SK-N-SH treated with all-trans-retinoic acid at 6 μM for 48 hours (cell line): ENCODE results near the gene PEX7.

Experiments
- ARNTL ChIP-seq: fragments of 450-650 bp; formaldehyde crosslinking; IDR thresholded peaks from 2 replicates; pipeline ENCODE4 v1.5.0; 2020; ENCODE audit warnings: low read depth, mild to moderate bottlenecking, moderate library complexity, borderline replicate concordance
- CSDC2 ChIP-seq: fragments of 250-450 bp; sonication (Bioruptor Pico); IDR thresholded peaks from 2 replicates; pipeline ENCODE4 v1.5.0; 2020; ENCODE audit warnings: mild to moderate bottlenecking, moderate library complexity
- ESRRG ChIP-seq: fragments of 250-450 bp; sonication (Bioruptor Pico); IDR thresholded peaks from 2 replicates; pipeline ENCODE4 v1.6.1; 2021; ENCODE audit warnings: mild to moderate bottlenecking
- GLIS3 ChIP-seq: fragments of 250-450 bp; sonication (Bioruptor Pico); IDR thresholded peaks from 2 replicates; pipeline ENCODE4 v1.5.0; 2020; ENCODE audit warnings: mild to moderate bottlenecking, moderate library complexity
- POU6F1 ChIP-seq: fragments of 250-450 bp; sonication (Bioruptor Pico); IDR thresholded peaks from 2 replicates; pipeline ENCODE4 v1.8.0; 2021; ENCODE audit warnings: low read depth, mild to moderate bottlenecking, moderate library complexity, borderline replicate concordance
- RARB ChIP-seq: fragments of 250-450 bp; sonication (Bioruptor Pico); IDR thresholded peaks from 2 replicates; pipeline ENCODE4 v1.8.0; 2021; ENCODE audit warnings: mild to moderate bottlenecking, moderate library complexity
- TCF4 ChIP-seq: fragments of 250-450 bp; sonication (Bioruptor Pico); IDR thresholded peaks from 2 replicates; pipeline ENCODE4 v1.8.0; 2021; ENCODE audit warnings: mild to moderate bottlenecking, moderate library complexity, borderline replicate concordance
- ZC3H10 ChIP-seq: fragments of 250-450 bp; sonication (Bioruptor Pico); IDR thresholded peaks from 2 replicates; pipeline ENCODE4 v1.5.1; 2021; ENCODE audit warnings: mild to moderate bottlenecking, moderate library complexity
- ZFP3 ChIP-seq: fragments of 250-450 bp; sonication (Bioruptor Pico); IDR thresholded peaks from 2 replicates; pipeline ENCODE4 v1.5.0; 2020; ENCODE audit warnings: mild to moderate bottlenecking, moderate library complexity
- ZFP30 ChIP-seq: fragments of 450-650 bp; formaldehyde crosslinking; IDR thresholded peaks from 2 replicates; pipeline ENCODE4 v1.5.0; 2022; ENCODE audit warnings: mild to moderate bottlenecking, moderate library complexity
- ZNF565 ChIP-seq: fragments of 450-650 bp; formaldehyde crosslinking; conservative IDR thresholded peaks from 2 replicates; pipeline ENCODE4 v1.5.0; 2020; ENCODE audit warnings: low read depth, mild to moderate bottlenecking, moderate library complexity
- ZNF70 ChIP-seq: fragments of 450-650 bp; formaldehyde crosslinking; IDR thresholded peaks from 2 replicates; pipeline ENCODE4 v1.5.0; 2020; ENCODE audit warnings: mild to moderate bottlenecking, moderate library complexity
- TF ChIP-seq, protein P1 (sequence below): fragments of 250-450 bp; sonication (Bioruptor Pico); IDR thresholded peaks from 2 replicates; pipeline ENCODE4 v1.8.0; 2020; ENCODE audit warnings: mild to moderate bottlenecking, moderate library complexity, borderline replicate concordance
- TF ChIP-seq, protein P2 (sequence below): fragments of 250-450 bp; sonication (Bioruptor Pico); IDR thresholded peaks from 2 replicates; pipeline ENCODE4 v1.5.1; 2020; ENCODE audit warnings: low read depth, mild to moderate bottlenecking, moderate library complexity

DNA sequence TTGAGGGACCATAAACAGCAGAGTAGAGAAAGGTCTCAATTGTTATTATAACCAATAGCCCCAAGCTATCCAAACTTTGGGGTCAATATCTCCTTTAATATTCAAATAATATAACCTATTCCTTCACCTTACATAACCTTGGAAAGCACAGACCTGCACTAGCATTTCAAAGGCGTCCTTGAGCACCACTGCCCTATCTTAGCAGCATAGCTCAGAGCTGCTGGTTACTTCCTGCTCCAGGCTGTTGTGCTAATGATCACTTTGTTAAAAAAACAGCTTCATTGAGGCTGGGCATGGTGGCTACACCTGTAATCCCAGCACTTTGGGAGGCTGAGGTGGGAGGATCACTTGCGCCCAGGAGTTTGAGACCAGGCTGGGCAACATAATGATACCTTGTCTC lies 110.2 kb downstream of the PEX7 start:
- TF ChIP-seq RARB (CRISPR knock-in tag) (no peak), ZFP30 (CRISPR knock-in tag) (no peak), ZC3H10 (CRISPR knock-in tag) (no peak), TCF4 (CRISPR knock-in tag) (no peak), ARNTL (CRISPR knock-in tag) (no peak), ZFP3 (CRISPR knock-in tag) (no peak), GLIS3 (no peak), ZNF565 (CRISPR knock-in tag) (no peak), ZNF70 (CRISPR knock-in tag) (no peak), ESRRG (no peak), CSDC2 (CRISPR knock-in tag) (no peak), POU6F1 (CRISPR knock-in tag) (no peak)
- TF ChIP-seq, protein P1, sequence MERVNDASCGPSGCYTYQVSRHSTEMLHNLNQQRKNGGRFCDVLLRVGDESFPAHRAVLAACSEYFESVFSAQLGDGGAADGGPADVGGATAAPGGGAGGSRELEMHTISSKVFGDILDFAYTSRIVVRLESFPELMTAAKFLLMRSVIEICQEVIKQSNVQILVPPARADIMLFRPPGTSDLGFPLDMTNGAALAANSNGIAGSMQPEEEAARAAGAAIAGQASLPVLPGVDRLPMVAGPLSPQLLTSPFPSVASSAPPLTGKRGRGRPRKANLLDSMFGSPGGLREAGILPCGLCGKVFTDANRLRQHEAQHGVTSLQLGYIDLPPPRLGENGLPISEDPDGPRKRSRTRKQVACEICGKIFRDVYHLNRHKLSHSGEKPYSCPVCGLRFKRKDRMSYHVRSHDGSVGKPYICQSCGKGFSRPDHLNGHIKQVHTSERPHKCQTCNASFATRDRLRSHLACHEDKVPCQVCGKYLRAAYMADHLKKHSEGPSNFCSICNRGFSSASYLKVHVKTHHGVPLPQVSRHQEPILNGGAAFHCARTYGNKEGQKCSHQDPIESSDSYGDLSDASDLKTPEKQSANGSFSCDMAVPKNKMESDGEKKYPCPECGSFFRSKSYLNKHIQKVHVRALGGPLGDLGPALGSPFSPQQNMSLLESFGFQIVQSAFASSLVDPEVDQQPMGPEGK, result no peak
- TF ChIP-seq, protein P2, sequence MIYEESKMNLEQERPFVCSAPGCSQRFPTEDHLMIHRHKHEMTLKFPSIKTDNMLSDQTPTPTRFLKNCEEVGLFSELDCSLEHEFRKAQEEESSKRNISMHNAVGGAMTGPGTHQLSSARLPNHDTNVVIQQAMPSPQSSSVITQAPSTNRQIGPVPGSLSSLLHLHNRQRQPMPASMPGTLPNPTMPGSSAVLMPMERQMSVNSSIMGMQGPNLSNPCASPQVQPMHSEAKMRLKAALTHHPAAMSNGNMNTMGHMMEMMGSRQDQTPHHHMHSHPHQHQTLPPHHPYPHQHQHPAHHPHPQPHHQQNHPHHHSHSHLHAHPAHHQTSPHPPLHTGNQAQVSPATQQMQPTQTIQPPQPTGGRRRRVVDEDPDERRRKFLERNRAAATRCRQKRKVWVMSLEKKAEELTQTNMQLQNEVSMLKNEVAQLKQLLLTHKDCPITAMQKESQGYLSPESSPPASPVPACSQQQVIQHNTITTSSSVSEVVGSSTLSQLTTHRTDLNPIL (CRISPR knock-in tag), result no peak
